ENCODE measurements around the gene BNIP2. TPM values are rescaled to one million over a fixed set of nuclear protein-coding genes. Genes with fewer than 3 reads are reported as not detected.
A peak's percentile ranks its signal among the peaks of the same experiment; 100 is the strongest.
"Not testable (repeated sequence)": the region's sequence is repeated elsewhere in the genome, so short reads cannot be mapped to it uniquely, and the experiment has no call there.

The BNIP2 gene
- total RNA-seq, 1 donor = 161 TPM

DNA sequence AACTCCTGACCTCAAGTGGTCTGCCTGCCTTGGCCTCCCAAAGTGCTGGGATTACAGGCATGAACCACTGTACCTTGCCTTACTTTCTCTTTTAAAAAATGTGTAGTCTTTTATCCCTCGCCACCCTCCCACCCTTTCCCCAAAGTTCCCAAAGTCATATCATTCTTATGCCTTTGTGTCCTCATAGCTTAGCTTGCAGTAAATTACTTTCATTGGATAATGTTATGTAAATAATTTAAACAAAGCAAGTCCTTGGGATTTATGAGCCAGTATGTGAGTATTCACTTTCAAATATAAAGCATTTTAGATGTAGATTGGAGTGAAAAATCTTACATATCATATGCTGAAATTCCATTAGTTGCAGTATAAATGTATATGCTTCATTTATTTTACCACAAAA lies 42.8 kb downstream of the BNIP2 start:
- no peaks in the 10 kb centered on the region for H3K27me3 ChIP-seq (ENCODE audit: insufficient read depth, low read length)
- no peak overlapping the region for H3K4me2 ChIP-seq (ENCODE audit: insufficient read depth, low read length)
- peaks cover 10% of the 10 kb centered on the region for H3K79me2 ChIP-seq (ENCODE audit: insufficient read depth, low read length)
- H4K20me1 ChIP-seq (ENCODE audit: insufficient read depth, low read length) = peaks cover 3% of the 10 kb centered on the region
- H3K27ac ChIP-seq (ENCODE audit: low read depth, low read length) = no peak overlapping the region
- H3K4me3 ChIP-seq (ENCODE audit: insufficient read depth, low read length) = no peak overlapping the region
- H2AFZ ChIP-seq (ENCODE audit: low read length) = no peak overlapping the region
- no peak for DNase-seq (ENCODE audit: insufficient read length, low spot score, missing footprints)
- H3K4me1 ChIP-seq (ENCODE audit: insufficient read depth, low read length) = no peaks in the 10 kb centered on the region
- no peaks in the 10 kb centered on the region for H3K9me3 ChIP-seq (ENCODE audit: low read depth, low read length)
- TF ChIP-seq, protein P1, sequence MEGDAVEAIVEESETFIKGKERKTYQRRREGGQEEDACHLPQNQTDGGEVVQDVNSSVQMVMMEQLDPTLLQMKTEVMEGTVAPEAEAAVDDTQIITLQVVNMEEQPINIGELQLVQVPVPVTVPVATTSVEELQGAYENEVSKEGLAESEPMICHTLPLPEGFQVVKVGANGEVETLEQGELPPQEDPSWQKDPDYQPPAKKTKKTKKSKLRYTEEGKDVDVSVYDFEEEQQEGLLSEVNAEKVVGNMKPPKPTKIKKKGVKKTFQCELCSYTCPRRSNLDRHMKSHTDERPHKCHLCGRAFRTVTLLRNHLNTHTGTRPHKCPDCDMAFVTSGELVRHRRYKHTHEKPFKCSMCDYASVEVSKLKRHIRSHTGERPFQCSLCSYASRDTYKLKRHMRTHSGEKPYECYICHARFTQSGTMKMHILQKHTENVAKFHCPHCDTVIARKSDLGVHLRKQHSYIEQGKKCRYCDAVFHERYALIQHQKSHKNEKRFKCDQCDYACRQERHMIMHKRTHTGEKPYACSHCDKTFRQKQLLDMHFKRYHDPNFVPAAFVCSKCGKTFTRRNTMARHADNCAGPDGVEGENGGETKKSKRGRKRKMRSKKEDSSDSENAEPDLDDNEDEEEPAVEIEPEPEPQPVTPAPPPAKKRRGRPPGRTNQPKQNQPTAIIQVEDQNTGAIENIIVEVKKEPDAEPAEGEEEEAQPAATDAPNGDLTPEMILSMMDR (IDR thresholded peaks at IDR 0.05; ENCODE audit: extremely low read depth, low read depth, low read length) = no peak
- peaks cover 32% of the 10 kb centered on the region for H3K36me3 ChIP-seq (ENCODE audit: insufficient read depth, low read length)

DNA sequence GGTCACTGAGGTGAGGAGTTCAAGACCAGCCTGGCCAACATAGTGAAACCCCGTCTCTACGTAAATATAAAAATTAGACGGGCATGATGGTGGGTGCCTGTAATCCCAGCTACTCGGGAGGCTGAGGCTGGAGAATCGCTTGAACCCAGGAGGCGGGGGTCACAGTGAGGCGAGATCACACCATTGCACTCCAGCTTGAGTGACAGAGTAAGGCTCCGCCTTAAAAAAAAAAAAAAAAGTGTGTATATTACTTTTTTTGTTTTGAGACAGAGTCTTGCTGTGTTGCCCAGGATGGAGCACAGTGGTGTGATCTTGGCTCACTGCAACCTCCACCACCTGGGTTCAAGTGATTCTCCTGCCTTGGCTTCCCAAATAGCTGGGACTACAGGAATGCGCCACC lies 43.3 kb downstream of the BNIP2 start:
- H3K4me3 ChIP-seq (ENCODE audit: insufficient read depth, low read length); H3K27ac ChIP-seq (ENCODE audit: low read depth, low read length); H4K20me1 ChIP-seq (ENCODE audit: insufficient read depth, low read length); H3K9me3 ChIP-seq (ENCODE audit: low read depth, low read length); H3K4me2 ChIP-seq (ENCODE audit: insufficient read depth, low read length); H3K27me3 ChIP-seq (ENCODE audit: insufficient read depth, low read length); DNase-seq (ENCODE audit: insufficient read length, low spot score, missing footprints); H3K4me1 ChIP-seq (ENCODE audit: insufficient read depth, low read length); H3K79me2 ChIP-seq (ENCODE audit: insufficient read depth, low read length); H2AFZ ChIP-seq (ENCODE audit: low read length): not testable (repeated sequence)
- H3K36me3 ChIP-seq (ENCODE audit: insufficient read depth, low read length) = peaks cover 31% of the 10 kb centered on the region

DNA sequence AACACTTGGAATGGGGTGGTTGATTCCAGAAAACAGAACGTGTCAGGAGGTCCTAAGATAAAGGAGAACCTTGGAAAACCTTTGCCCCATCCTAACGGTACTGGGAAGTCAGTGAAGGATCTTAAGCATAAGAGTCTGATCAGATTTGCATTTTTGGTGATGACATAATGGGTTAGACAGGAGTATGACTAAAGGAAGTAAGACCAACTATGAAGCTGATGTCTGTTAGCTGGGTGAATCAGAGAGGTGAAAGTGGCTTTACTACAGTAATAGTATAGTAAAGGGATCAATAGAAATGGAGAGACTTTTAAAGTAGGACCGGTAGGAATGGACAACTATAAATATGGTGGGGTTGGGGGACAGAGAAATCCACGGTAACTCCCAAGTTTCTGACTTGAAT lies 44.4 kb downstream of the BNIP2 start:
- no peaks in the 10 kb centered on the region for H3K4me1 ChIP-seq (ENCODE audit: insufficient read depth, low read length)
- H3K79me2 ChIP-seq (ENCODE audit: insufficient read depth, low read length) = peaks cover 6% of the 10 kb centered on the region
- peaks cover 3% of the 10 kb centered on the region for H4K20me1 ChIP-seq (ENCODE audit: insufficient read depth, low read length)
- no peak overlapping the region for H3K4me3 ChIP-seq (ENCODE audit: insufficient read depth, low read length)
- no peak overlapping the region for H3K4me2 ChIP-seq (ENCODE audit: insufficient read depth, low read length)
- H3K27me3 ChIP-seq (ENCODE audit: insufficient read depth, low read length) = no peaks in the 10 kb centered on the region
- H3K27ac ChIP-seq (ENCODE audit: low read depth, low read length) = no peak overlapping the region
- TF ChIP-seq, protein P1 (IDR thresholded peaks at IDR 0.05; ENCODE audit: extremely low read depth, low read depth, low read length) = no peak
- no peak overlapping the region for H2AFZ ChIP-seq (ENCODE audit: low read length)
- H3K9me3 ChIP-seq (ENCODE audit: low read depth, low read length) = no peaks in the 10 kb centered on the region
- peaks cover 24% of the 10 kb centered on the region for H3K36me3 ChIP-seq (ENCODE audit: insufficient read depth, low read length)
- DNase-seq (ENCODE audit: insufficient read length, low spot score, missing footprints) = peak; percentile 32

DNA sequence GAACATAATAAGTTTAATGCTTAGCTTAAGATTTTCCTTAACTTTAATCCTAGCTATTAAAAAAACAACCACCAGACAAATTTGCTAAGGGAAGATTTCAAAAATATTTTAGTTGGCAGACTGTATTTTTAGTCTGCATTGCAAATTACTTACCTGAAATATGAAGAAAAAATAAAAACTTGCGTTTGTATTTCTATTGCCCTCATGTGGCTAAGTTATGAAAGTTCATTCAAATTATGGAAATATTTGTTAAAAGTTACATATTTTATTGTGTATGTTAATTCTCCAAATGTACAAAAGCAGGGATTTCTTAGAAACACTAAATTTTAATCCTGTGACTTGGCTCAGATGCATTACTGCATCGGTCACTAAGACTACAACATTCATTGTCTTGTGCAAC lies 46.8 kb downstream of the BNIP2 start:
- H4K20me1 ChIP-seq (ENCODE audit: insufficient read depth, low read length) = peaks cover 3% of the 10 kb centered on the region
- no peak for DNase-seq (ENCODE audit: insufficient read length, low spot score, missing footprints)
- no peak overlapping the region for H3K4me3 ChIP-seq (ENCODE audit: insufficient read depth, low read length)
- no peaks in the 10 kb centered on the region for H3K9me3 ChIP-seq (ENCODE audit: low read depth, low read length)
- no peaks in the 10 kb centered on the region for H3K27me3 ChIP-seq (ENCODE audit: insufficient read depth, low read length)
- peaks cover 6% of the 10 kb centered on the region for H3K79me2 ChIP-seq (ENCODE audit: insufficient read depth, low read length)
- no peak overlapping the region for H3K4me2 ChIP-seq (ENCODE audit: insufficient read depth, low read length)
- peaks cover 30% of the 10 kb centered on the region for H3K36me3 ChIP-seq (ENCODE audit: insufficient read depth, low read length)
- TF ChIP-seq, protein P1 (IDR thresholded peaks at IDR 0.05; ENCODE audit: extremely low read depth, low read depth, low read length) = peak; percentile 33
- no peak overlapping the region for H3K27ac ChIP-seq (ENCODE audit: low read depth, low read length)
- no peaks in the 10 kb centered on the region for H3K4me1 ChIP-seq (ENCODE audit: insufficient read depth, low read length)
- no peak overlapping the region for H2AFZ ChIP-seq (ENCODE audit: low read length)

DNA sequence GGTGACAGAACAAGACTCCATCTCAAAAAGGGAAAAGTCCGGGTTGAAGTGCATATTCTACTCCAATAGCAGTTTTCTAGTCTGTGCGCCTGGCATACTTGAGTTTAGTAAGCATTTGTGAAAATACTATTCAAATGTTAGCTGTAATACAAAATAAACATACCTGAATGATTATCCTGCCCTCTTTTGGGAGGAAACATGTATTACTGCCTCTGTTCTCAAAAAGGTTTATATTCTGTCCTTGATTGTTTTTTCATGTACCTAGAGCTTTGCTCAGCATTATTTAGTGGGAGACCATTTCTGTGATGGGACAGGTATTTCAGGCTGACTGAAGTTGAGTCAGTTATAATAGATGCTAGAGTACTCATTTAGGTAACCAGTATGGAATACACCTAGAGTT lies 51.6 kb downstream of the BNIP2 start:
- not testable (repeated sequence) for H3K4me2 ChIP-seq (ENCODE audit: insufficient read depth, low read length); H3K9me3 ChIP-seq (ENCODE audit: low read depth, low read length); DNase-seq (ENCODE audit: insufficient read length, low spot score, missing footprints); H3K27ac ChIP-seq (ENCODE audit: low read depth, low read length); H3K4me3 ChIP-seq (ENCODE audit: insufficient read depth, low read length); H4K20me1 ChIP-seq (ENCODE audit: insufficient read depth, low read length); H3K4me1 ChIP-seq (ENCODE audit: insufficient read depth, low read length); H2AFZ ChIP-seq (ENCODE audit: low read length); H3K27me3 ChIP-seq (ENCODE audit: insufficient read depth, low read length); H3K79me2 ChIP-seq (ENCODE audit: insufficient read depth, low read length)
- H3K36me3 ChIP-seq (ENCODE audit: insufficient read depth, low read length) = peaks cover 19% of the 10 kb centered on the region

Data from osteoblast (primary cell).